Dermis blood vessel endothelial cell (primary cell): ENCODE results near the gene RPL13A. TPM values are rescaled to one million over a fixed set of nuclear protein-coding genes. Genes with fewer than 3 reads are reported as not detected.
A peak's percentile ranks its signal among the peaks of the same experiment; 100 is the strongest.
"Not testable (repeated sequence)": the region's sequence is repeated elsewhere in the genome, so short reads cannot be mapped to it uniquely, and the experiment has no call there.

ENCODE experiments used
- DNase-seq: peaks from one replicate; pipeline ENCODE4 v3.0.0; 2010
- total RNA-seq: library from RNA; depleted of rRNA; stranded (reverse); fragments of >200 nt; gene quantifications from 2 replicates; pipeline ENCODE4 v1.2.3, GENCODE V29; 2014

RPL13A gene
- total RNA-seq = 2,583 and 3,504 TPM in 2 replicates

GRCh38 chr19:49487277-49488045 is at the start of gene RPL13A:
RPL13A (plus strand) TSS chr19:49487608; CDS start chr19:49487630, 22 bp downstream.
- DNase-seq = peak; percentile 100

- no peak for DNase-seq
Observed at GRCh38 chr19:49438261-49438660, 49.1 kb upstream of the RPL13A start.

- no peak for DNase-seq
Observed at GRCh38 chr19:49439836-49440235, 47.6 kb upstream of the RPL13A start.

GRCh38 chr19:49440439-49441209 is 46.8 kb upstream of the RPL13A start:
- DNase-seq = no peak

GRCh38 chr19:49441210-49441959 is 46.0 kb upstream of the RPL13A start, which contains the start of gene SLC17A7:
SLC17A7 (minus strand) TSS chr19:49441527; CDS start chr19:49441379, 148 bp downstream.
- no peak for DNase-seq

- no peak for DNase-seq
Observed at GRCh38 chr19:49441960-49442350, 45.5 kb upstream of the RPL13A start.

GRCh38 chr19:49442354-49442753 is 45.1 kb upstream of the RPL13A start:
- no peak for DNase-seq

- peak; percentile 85 for DNase-seq
Observed at GRCh38 chr19:49442771-49443365, 44.5 kb upstream of the RPL13A start.

- DNase-seq = peak; percentile 96
Observed at GRCh38 chr19:49443366-49444099, 43.9 kb upstream of the RPL13A start.

GRCh38 chr19:49444100-49444700 is 43.2 kb upstream of the RPL13A start:
- DNase-seq = not testable (repeated sequence)

- no peak for DNase-seq
Observed at GRCh38 chr19:49445997-49446396, 41.4 kb upstream of the RPL13A start.

GRCh38 chr19:49447485-49448431 is 39.6 kb upstream of the RPL13A start:
- peak; percentile 25 for DNase-seq

- no peak for DNase-seq
Observed at GRCh38 chr19:49448432-49448786, 39.0 kb upstream of the RPL13A start.

GRCh38 chr19:49450405-49450804 is 37.0 kb upstream of the RPL13A start:
- DNase-seq = no peak

GRCh38 chr19:49451430-49452181 is 35.8 kb upstream of the RPL13A start, which contains the start of gene PIH1D1:
PIH1D1 (minus strand) TSS chr19:49451814; CDS start chr19:49451574, 240 bp downstream.
- DNase-seq = peak; percentile 100

- peak; percentile 98 for DNase-seq
Observed at GRCh38 chr19:49453013-49453756, 34.2 kb upstream of the RPL13A start, which contains the start of gene ALDH16A1. ALDH16A1 (plus strand) TSS chr19:49453225; CDS start chr19:49453332, 107 bp downstream.

- DNase-seq = no peak
Observed at GRCh38 chr19:49453757-49454240, 33.6 kb upstream of the RPL13A start.

GRCh38 chr19:49455773-49456172 is 31.6 kb upstream of the RPL13A start:
- no peak for DNase-seq
